HG03457 (cell line): ENCODE results near the gene INHBA.

Source experiments
- ATAC-seq: cut with Tn5 transposase; IDR thresholded peaks from one replicate; pipeline ENCODE4 v1.9.1; 2021; ENCODE audit warnings: moderate number of reproducible peaks; ENCODE audit not compliant: unreplicated experiment

Gene INHBA

GRCh38 chr7:41711283-41712064, 8.6 kb upstream of the INHBA start:
- no peak for ATAC-seq

DNA sequence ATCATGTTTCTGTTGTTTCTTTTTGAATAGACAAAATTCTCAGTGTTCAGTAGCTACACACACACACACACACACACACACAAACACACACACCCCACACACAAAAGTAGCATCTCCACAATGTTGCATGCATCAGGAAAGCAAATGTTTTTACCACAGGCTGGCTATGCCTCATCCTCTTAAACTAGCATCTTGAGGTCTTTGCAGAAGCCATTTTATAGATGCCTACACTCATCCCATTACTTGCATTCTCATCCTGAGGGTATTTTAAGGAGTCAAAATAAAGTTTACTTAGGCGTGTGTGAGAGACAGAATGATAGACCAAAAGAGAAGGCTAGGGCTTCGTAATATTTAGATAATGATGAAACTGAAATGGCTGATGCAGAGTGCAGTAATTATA, 7.9 kb upstream of the INHBA start:
- ATAC-seq: no peak

GRCh38 chr7:41709621-41710020, 6.7 kb upstream of the INHBA start:
- no peak for ATAC-seq

GRCh38 chr7:41708581-41709358, 5.9 kb upstream of the INHBA start:
- ATAC-seq: no peak

DNA sequence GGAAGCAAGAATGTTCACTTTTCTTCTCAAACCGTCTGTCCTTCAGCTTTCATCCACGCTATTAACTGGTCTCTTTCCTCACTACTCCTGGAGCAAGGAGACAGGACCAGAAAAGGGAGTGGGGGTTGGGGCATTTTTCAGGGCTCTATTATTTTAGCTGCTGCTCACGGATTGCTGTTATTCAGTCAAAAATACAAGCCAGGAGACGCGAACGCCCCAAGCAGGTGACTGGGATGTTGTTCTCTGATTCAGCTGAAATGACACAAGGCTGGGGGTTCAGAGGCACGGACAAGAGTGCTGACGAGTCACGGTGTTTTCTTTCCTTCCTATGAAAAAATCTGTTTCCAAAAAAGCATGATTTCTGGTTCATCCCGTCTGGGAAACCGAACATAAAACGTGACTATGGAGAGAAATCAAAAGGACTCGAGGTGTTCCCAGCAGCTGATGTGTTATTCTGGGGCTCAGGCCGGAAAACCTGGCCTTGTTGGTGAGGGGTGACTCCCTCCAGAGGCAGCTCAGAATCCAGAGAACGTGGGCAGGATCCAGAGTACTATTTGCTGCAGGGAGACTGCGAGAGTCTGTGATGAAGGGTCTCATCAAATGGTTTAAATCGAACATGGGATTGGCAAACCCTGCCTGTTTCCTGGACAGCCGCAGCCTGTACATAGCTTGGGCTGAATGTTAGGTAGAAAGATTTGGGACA, 3.5 kb upstream of the INHBA start:
- no peak for ATAC-seq

GRCh38 chr7:41705109-41705901, 2.4 kb upstream of the INHBA start:
- peak; percentile 98 for ATAC-seq

- no peak for ATAC-seq
These were observed 1.6 kb downstream of the INHBA start for GRCh38 chr7:41701068-41701941.

DNA sequence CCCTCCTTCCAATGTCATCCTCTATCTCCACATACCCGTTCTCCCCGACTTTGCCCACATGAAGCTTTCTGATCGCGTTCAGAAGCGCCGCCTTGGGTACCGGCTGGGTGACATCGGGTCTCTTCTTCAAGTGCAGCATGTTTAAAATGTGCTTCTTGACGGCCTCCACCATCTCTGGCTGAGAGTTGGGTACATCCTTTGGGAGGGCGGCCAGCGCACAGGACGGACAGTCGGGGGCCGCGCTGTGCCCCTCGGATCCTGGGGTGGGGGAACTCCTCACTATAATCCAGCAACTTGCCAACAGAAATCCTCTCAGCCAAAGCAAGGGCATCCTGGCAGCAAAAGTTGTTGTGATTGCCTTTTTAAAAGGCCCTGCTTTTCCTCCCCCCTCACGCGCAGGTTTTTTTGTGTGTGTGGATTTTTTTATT, 2.8 kb downstream of the INHBA start:
- ATAC-seq: no peak

DNA sequence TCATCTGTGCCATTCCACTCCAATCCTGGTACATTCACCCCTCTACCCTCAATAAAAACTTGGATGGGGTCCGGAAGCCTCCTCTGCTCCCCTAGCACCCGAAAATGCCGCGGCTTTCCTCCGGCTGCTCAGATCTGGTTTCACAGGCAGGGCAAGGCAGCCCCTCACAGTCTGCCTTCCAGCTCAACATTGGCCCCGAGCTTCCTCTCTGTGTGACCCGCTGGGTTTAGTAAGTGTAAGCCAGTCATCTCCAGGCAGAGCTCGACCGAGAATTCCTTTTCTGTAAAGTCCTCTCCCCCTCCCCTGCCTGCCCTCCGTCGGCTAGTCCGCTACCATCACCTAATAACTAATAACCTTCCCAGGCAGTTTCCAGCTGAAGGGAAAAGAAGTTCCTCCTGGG, 3.4 kb downstream of the INHBA start:
- ATAC-seq: no peak

DNA sequence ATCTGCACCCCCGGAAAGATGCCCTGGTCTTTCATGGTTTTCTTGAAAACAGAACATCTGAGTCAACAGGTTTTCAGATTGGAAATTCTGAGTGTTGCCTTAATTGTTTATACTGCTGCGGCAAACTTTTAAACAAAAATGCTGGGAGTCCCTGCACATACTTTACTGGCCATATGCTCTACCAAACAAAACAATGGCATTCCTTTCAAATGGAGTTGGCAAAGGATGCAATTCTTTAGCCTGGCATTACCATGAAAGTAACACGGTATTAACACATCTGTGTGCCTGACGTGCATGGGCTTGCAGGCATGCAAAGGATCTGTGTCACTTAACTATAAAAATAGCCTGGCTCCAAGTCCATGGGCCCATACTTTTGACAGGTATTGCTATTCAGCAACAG, 4.2 kb downstream of the INHBA start:
- ATAC-seq: no peak

- ATAC-seq: no peak
These were observed 4.8 kb downstream of the INHBA start for GRCh38 chr7:41698114-41698513.

DNA sequence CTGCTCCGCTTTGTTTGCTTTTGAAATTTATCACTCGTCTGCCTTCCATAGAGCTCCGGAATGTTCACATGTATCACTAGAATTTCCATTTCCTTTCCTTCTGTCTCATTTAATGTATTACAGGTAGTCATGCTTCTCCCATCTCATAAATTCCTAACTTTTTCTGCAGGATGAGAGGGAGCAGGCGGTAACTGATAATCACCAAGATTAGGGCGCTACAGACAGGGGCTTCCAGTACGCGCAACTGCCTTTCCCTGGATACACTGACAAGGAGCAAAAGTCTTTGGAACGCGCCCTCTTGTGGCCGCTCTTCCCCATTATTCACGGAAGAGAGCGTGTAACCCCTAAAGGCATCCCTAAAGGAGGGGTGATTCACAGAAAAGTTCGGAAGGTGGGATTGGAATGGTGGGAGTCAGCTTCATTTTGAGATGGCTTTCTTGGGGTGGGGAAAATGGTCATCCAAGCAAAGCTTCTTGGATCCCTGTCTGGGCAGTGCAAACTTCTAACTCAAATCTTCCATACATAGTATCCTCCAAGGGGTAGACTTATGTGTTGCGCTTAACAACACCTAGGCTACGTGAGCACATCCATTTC, 6.5 kb downstream of the INHBA start:
- ATAC-seq: no peak

DNA sequence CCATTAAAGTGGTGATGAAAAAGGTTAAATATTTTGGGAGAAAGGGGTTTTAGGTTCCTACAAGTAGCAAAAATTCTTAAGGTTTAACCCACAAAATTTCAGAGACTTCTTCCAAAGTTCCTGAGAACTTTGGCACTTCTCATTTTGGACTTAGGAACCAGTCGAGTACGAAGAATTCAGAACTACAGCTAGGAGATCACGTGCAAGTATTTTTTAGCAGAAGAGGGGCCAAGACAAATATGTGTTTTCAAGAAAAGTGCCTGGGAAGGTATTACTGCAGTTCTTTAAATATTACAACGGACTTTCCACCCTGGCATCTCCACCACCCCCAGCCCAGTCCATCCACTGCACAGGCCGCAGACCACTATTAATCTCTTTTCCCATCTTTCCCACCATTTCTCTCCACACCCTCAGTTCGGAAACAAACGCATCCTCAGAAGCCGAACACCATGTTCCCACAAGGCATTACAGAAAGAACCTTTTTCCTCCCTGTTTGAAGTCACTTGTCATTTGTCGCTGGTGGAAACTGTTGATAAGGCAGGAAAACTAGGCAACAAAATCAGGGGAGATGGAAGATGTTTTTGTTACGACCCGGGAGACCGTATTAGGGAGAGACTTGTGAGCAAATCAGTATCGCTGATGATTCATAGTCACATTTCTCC, 7.1 kb downstream of the INHBA start:
- ATAC-seq: no peak

- no peak for ATAC-seq
These were observed 8.4 kb downstream of the INHBA start for GRCh38 chr7:41694495-41694894.

DNA sequence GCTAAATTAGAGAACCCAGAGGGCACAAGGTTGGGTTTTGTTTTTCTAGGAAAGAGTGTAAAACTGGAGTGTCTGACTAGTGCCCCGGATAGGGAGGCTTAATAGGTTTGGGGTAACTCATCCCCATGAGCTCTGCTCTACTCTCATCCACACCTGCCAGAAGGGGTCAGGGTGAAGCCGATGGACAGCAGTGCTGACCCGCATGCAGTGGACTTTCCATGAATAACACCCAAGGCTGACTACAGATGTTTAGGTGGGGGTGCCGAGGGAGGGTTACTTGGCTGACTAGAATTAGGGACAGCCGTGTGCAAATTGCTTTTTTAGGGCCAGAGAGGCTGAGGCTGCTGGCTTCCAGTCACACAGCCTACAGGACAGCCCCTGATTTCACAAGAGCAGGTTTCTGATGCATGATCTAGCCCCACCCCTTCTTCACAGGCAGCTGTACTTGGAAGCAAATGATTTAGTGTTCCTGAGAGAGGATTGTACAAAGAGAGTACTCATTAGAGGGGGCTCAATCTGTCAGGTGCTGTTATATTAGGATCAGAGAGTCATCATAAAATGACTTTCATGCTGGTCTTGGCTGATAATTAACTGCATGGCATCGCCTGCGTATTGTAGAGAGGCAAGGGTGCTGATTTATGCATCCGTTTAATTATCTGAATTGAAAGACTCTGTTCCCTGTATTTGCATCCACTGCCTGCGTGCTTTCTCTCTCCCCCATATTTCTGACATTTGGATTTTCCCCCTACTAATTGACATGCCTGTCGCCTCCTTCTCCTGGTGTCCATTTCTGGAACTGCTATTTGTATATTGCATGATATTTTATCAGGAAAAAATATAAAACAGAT, 9.5 kb downstream of the INHBA start:
- ATAC-seq: no peak

DNA sequence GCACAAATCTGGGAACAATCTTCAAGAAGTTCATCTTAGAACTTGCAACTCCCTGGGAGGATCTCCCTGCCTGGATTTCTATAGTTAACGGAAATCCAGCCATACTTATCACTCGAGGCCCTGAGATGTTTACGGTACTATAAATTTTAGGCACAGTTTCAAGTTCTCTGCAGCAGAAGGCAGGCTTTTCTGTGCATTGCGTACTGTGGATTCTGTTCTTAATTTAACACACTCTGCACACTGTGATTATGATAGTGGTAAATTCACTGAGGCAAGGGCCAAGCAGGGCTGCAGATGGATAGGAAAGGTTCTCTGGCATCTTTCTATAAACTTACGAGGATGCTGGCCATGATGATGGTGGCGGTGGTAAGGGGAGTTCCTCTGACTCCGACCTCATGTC, 10.6 kb downstream of the INHBA start:
- no peak for ATAC-seq

GRCh38 chr7:41691286-41692190, 11.4 kb downstream of the INHBA start:
- ATAC-seq: no peak
